ENCODE results near the gene CILP.

- TF ChIP-seq CTCF (IDR thresholded peaks at IDR 0.05; ENCODE audit: insufficient read depth, low read length), result no peak
- TF ChIP-seq REST (IDR thresholded peaks at IDR 0.05; ENCODE audit: insufficient replicate concordance, low read depth), result no peak
- no peak for TF ChIP-seq POLR2AphosphoS5 (IDR thresholded peaks at IDR 0.05; ENCODE audit: low read depth)
- no peak for TF ChIP-seq GABPA (IDR thresholded peaks at IDR 0.05; ENCODE audit: low read depth)
- TF ChIP-seq SPI1 (IDR thresholded peaks at IDR 0.05; ENCODE audit: borderline replicate concordance, low read depth), result no peak
These were observed 43.1 kb upstream of the CILP start for GRCh38 chr15:65254356-65254755.
